ENCODE results near the gene TEX22.

TEX22 gene

DNA sequence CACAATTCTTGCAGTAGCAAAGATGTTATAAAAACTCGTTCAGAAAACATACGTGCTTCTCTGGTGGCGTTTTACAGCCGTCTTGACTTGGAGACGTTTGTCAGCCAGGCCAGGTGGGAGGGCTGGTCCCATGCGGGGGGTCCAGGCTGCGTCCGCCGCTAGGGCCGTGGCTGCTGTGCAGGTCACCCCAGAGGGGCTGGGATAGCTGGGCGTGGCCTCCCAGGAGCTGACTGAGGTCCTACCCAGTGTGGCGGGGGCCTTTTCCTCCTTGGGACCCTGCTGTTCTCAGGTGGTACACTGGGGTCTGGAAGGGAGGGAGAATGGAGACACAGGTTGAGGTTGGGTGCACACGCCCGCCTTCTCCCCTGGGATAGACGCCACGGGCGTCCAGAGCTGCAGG, 46.5 kb downstream of the TEX22 start:
- DNase-seq, result no peak

DNA sequence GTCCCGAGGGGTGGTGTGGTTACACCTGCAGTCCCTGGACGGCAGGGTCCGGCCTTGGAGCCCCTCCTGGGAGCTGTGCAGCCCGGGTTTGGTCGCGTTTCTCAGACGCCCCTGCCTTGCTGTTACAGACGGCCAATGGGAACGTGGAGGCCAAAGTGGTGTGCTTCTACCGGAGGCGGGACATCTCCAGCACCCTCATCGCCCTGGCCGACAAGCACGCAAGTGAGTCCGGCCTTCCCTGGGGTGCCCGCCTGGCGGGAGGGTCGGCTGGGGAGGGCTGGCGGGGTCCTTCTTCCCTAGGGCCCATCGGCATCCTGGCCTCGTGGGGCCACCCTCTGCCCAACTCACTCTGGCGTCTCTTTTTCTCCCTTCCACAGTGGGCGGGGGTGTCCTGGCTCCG, 47.0 kb downstream of the TEX22 start:
- DNase-seq, result no peak

DNA sequence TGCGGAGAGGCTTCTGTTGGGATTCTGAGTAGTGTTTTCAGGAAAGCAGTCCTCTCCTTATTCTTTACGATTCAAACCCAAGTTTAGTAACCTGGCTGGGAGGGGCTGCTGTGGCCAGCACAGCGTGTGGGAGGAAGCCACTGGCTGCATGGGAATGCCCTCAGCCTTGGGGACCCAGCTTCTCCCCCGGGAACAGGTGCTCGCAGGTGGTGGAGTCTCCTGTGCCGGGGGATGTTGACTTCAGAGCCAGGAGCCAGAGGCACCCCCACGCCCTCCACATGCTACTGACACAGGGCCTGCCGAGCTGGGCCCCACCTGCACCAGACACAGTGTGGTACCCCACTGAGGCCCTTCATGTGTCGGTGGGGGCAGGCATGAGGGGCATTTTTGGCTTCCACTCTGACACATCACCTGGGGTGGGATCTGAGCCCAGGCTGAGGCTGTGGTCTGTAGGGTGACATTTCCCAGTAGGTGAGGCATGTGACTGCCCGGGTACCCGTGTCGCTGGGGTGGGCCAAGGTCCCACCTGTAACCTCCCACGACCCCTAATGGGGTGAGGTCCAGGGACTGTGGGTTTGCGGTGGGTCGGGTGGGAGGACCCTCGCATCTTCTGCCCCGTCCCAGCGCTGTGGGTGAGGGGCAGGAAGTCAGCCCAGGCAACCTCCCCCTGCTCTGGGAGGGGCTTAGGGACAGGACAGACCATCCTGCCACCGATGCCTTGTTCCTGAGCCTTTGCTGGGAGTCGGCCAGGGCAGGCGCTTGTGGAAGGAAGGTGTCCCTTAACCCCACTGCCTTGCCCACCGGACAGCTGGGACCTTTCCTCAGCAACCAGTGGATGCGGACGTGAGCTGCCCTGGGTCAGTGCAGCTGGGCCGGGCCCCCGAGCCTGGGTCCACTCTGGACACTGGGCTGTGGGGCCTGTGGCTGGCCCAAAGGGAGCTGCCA, 47.8 kb downstream of the TEX22 start:
- no peak for DNase-seq

DNA sequence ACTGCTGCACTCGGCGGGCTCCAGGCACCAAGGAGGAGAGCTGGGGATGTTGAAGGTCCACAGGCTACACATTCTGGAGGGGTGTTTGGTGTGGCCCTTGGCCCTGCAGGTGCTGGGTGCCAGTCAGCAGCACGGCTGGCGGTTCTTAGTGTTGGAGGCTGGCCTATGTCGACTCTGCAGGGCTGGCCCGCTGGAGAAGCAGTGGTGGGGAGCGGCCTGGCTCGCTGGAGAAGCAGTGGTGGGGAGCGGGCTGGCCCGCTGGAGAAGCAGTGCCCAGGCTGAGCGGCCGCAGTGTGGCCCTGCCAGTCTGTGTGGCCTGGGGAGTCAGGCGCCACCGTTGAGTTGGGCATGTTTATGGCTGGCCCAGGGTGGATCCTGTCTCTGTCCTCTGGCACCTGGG, 48.6 kb downstream of the TEX22 start:
- no peak for DNase-seq

DNA sequence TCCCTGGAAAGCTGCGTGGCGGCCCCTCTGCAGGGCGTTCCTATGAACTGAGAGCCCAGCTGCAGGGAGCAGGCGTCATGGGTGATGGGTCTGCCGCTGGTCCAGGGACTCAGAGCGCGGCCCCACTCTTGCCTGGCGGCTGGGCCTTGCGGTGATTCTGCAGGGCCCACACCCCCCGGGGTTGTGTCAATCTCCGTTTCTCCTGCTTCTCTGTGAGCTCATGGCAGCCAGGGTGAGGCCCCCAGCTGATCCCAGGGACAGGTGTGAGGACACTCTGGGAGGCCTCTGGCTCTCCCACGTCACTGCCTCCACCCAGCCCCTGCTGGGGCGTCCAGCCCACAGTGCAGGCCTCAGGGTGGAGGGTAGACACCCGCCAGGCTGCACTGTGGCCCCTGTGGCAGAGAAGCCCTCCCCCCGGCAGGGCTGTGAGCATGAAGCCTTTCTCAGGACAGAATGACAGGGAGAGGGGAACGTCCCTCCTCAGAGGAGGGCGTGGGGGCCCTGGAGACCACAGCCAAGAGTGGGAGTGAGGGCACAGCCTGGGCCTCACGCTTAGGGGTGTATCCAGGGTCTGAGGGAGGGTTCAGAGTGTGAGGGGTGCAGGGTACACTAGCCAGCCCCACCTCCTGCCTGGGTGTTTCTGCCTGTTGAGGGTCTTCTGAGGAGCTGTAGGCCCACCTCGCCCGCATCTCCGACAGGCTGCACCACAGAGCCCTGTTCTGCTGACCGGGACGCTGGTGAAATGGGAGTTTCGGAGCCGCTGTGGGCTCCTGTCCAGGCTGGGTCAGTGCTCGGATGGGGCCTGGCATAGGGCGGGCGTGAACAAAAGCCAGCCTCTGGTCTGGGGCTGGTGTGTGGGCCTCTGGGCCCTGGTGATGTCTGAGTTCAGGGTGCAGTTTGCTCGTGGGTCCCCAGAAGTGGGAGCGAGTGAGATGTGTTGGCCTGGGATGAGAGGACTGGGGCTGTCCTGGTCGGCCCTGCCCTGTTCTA, 49.6 kb downstream of the TEX22 start:
- no peak for DNase-seq

DNA sequence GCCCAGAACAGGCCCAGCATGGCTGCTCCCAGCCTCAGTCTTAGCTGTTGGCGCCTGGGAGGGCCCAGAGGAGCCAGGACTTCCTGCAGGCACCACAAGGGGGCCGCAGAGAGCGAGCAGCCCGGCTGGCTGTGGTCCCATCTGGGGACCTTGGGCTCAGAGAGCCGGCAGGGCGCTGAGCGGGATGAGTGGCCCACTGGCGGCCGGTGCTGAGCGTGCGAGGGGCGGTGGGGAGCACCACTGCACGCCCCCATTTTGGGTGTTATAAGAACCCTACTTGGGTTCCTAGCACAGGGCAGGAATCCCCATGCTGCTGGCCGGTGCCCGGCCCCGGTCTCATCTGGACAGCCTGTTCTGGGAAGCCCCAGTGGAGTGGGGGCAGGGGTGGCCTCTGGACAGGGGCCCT, 50.4 kb downstream of the TEX22 start:
- no peak for DNase-seq

DNA sequence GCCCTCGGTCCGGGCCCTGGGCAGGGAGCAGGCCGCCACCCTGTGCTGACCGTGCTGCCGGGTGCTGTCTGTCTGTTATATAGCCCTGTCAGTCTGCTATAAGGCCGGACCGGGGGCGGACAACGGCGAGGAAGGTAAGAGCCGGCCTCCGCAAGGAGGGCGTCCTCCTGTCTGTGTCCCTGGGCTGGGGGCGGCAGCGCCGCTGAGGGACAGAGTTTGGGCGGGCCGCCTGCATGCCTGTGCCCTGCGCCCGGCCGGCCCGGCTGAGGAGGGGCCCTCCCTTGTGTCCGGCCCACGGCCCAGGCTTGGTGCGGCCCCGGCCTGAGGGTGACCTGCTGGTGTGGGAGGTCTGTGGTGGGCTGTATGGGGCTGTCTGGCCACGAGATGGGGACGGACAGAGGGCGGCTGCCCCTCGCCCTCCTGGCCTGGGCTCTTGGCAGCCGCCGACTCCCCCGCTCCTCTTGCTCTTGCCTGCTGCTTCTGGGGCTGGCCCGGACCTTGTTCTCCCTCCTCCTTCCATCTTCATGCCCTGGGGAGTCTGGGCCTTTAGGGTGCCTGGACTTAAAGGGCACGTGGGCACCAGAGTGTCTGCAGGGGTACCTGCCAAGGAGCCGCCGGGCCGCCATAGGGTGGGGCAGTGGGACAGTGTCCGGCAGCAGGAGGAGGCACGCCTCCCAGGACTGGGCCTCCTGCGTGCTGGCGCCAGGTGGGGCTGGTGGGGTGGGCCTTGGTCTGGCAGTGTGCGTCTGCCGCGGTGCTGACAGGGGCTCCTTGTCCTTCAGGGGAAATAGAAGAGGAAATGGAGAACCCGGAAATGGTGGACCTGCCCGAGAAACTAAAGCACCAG, 51.2 kb downstream of the TEX22 start:
- DNase-seq, result no peak

DNA sequence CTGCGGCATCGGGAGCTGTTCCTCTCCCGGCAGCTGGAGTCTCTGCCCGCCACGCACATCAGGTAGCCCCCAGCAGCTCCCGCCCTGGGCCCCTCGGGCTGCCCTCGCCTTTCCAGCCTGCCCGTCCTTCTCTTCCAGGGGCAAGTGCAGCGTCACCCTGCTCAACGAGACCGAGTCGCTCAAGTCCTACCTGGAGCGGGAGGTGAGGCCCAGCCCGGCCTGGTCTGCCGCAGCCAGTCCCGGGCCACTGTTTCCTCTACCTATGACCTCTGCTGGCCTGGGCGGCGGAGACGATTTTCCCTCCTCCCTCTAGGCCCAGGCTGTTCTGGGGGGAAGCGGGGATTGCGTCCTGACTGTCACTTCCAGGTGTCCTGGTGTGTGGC, 51.8 kb downstream of the TEX22 start:
- DNase-seq, result no peak

DNA sequence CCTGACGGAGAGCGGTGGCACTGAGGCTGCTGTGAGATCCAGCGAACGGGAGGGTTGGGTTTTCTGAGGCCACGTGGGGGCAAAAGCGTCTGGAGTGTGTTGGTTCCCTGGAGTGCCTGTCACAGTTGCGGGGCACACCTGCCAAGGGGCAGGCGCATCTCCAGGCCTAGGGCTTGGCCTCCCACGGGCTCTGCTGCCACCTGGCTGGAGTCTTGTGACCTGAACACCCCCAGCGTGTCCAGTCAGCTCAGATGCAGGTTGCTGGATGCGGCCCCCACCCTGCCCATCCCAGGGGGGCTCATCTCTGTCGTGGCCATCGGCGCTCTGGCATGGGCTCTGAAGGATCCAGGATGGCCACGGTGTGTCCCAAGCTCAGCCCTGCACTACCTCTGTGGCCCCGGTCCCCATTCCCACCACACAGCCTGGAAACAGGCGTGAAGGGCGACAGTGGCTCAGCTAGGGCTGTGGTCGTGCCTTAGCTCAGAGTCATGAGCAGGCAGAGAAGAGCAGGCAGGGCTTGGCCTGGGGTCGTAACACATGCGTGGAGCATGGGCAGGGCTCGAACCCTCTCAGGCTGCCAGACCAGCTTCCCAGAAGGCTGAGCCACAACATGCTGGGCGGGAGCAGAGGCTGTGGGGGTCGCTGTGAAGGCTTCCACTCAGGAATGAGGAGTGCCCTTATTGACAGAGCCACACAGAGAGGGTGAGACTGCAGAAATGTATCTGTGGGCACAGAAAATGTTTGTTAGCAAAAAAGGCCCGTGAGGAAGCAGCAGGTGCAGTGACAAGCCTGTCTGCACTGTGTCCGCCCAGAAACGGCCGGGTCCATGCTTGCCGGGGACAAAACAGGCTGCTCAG, 52.8 kb downstream of the TEX22 start:
- no peak for DNase-seq

DNA sequence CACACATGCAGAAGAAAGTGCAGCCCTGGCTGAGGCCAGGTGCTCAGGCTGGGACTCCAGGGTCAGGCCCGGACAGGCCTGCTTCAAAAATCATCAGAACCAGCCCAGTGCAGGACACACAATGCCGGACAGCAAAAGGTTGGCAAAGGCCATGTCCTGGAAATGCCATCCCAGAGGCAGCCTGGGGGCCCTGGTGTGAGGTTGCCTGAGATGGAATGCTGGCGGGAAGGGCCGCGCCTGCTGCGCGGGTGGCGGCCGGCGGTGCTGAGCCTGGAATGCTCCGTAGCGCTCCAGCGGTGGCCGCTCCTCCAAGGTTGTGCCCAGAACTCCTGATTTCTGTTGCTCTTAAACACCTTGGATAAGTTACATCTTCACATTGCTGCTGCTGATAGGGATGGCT, 54.6 kb downstream of the TEX22 start:
- DNase-seq, result no peak

DNA sequence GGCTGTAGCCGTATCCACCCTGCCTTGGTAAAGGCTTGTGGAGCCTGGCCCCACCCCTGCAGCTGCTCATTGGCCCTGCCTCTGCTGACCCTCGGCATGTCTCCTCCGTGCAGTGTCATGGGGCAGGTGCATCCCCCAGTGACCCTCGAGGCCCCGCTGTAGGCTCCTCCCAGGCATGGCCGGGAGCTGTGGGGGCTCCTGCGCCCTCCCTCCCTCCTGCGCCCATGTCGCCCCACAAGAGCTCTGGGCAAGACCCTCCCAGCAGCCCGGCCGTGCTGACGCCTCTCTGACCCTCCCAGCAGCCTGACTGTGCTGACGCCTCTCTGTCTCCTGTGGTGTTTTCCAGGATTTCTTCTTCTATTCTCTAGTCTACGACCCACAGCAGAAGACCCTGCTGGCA, 55.5 kb downstream of the TEX22 start:
- DNase-seq, result no peak

DNA sequence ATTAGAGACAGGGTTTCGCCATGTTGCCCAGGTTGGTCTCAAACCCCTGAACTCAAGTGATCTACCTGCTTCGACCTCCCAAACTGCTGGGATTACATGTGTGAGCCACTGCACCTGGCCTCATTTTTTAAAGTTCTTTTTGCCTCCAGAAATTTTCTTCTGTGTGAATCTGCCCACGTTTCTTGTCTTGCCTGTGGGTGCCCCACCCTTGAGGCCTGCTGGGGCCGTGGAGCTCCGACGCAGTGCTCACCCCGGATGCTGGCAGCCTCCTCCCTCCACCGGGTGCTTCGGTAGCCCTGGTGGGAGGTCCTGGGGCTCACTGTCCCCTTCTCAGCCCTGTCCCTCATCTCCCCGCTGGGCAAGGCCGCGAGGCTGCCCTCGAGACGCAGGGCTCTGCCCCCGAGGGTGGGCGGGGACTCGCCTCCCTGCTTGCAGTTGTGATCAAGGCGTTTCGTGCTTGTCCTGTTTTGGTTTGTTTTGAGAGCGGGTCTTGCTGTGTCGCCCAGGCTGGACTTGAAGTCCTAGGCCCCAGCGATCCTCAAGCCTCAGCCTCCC, 56.8 kb downstream of the TEX22 start:
- no peak for DNase-seq

DNA sequence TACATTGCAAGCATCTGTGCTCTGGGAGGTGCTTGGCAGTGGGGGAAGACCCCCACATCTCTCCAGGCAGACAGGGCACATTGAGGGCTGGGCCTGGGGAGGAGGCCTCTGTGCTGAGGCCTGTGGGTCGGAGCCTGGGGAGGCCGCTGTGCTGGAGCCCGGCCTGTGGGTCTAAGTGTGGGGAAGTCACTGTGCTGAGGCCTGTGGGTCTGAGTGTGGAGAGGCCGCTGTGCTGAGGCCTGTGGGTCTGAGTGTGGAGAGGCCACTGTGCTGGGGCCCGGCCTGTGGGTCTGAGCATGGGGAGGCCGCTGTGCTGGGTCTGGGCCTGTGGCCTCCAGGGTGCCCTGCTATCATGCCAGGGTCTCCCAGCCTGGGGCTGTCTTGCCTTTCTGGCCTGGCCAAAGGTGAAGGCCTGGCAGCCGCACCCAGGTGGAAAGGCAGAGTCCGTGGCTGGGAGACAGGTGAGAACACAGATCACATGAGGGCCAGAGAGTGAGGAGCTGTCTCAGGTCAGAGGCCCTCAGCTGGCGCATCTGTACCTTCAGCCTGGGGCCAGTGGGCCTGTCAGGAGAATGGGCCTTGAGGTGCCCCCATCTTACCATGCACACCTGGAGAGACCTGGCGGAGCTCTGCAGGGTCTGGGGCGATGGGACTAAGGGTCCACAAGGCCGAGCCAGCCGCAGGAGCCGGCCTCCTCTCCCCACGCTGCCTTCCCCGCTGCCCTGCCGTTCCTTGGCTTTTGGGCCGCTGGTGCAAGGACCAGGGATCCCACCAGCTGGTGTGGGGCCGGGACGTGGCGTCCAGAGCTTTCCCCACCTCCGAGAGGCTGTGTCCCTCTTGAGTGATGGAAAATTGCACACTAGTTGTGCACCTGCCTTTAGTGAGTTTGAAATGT, 57.7 kb downstream of the TEX22 start:
- DNase-seq, result no peak

DNA sequence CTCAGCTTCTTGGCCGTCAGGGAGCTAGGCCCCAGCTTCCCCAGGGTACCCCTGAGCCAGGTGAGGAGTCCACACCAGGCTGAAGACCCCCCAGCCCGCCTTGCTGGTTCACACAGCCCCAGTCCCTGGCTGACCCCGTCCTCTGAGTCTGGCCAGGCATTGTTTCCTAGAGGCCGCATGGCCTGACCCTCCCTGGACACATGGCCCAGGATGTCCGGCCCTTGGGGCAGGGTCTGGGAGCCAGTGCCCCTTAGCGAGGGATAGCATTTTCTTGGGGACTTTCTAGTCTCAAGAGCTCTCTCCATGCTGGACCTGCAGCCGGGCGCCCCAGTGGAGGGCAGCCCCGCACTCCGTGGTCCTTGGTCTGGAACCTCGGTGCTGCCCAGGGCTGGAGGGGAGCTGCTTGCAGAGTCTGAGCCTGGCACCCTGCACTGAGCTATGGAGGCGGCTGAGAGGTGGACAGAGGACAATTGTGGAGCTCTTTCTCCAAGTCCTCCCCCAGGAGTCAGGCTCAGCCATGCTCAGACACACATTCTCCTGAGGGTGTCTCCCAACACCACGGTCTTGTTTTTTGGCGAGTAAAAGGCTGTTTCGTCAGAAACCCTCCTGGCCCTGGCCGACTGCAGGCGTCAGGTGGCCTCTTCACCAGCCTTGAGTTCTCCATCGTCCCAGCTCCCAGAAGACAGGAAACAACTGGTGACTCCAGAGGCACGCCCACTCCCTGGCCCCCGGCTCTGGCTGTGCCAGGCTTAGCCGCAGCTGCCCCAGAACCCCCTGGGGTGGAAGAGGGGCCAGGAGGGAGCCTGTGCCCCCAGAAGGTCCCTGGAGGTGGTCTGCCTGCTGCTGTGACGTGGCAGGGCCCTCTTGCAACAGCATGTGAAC, 58.6 kb downstream of the TEX22 start:
- DNase-seq, result no peak

DNA sequence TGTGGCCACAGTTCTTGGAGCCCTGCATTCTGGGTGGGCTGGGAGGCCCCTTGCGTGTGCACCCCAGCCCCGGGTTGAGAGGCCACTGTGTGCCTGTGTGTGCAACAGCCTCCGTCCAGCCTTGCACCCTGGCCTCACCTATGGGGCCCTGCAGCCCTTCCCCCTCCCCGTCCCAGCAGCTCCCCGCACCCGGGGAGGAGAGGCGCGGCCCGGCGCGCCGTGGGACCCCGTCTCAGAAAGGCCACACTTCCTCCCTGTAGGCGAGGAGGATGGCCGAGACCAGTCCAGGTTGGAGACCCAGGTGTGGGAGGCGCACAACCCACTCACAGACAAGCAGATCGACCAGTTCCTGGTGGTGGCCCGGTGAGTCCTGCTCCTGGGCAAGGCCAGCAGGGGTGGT, 59.7 kb downstream of the TEX22 start:
- DNase-seq, result no peak

DNA sequence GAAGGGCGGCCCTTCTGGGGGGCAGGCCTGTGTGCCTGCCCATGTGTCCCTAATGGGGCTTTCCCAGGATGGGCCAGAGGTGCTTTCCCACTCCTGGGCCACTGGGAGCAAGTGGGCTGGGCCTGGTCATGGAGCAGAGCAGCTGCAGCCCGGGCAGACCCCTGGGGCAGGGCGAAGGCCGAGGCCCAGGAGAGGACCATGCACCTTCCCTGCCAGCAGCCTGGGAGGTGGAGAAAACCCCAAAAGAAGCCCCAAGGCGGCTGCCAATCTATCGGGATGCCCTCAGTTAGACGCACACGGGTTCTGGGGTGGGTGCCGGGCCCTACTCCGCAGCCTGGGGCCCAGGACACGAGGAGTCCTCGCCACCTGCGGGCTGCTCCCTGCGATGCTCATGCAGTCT, 60.2 kb downstream of the TEX22 start:
- DNase-seq, result no peak

DNA sequence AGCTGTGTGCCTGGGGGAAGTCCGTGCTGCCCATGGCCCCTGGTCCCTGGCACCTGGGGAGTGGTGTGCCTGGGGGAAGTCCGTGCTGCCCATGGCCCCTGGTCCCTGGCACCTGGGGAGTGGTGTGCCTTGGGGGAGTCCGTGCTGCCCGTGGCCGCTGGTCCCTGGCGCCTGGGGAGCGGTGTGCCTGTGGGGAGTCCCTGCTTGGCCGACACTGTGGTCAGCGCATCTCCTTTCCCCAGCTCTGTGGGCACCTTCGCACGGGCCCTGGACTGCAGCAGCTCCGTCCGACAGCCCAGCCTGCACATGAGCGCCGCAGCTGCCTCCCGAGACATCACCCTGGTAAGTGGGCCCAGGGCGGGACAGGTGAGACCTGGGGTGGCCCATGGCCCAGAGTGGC, 61.8 kb downstream of the TEX22 start:
- DNase-seq, result no peak

DNA sequence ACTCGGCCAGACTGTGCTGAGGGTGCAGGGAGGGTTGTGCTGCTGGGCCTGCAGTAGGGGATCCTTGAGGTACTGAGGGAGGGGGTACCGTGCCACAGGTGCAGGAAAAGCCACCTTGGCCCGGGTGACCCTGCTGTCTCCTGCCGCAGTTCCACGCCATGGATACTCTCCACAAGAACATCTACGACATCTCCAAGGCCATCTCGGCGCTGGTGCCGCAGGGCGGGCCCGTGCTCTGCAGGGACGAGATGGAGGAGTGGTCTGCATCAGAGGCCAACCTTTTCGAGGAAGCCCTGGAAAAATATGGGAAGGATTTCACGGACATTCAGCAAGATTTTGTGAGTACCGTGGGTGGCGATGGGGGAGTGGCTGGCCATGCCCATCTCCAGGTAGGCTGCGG, 62.3 kb downstream of the TEX22 start:
- no peak for DNase-seq

DNA sequence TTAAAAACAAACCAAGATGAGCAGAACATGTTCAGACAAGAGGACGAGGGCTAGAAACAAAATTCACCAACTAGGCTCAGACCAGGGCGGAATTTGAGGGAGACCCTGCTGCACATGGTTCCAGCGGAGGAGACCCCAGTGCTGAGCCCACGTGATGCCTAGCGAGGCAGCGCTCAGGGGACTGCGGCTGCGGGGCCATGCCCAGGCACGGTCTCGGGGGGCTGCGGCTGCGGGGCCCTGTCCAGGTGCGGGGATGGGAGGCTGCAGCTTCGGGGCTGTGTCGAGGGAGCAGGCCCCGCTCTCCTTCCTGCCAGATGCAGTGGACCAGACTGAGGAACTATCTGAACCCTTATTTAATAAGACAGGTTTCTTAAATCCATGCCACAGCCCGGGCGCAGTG, 63.6 kb downstream of the TEX22 start:
- DNase-seq, result no peak
